GM20000 (cell line): Measurements from ENCODE around the gene CNGA4.

ENCODE experiments used
- DNase-seq: peaks from one replicate; pipeline ENCODE4 v3.0.0; 2012; ENCODE audit warnings: low spot score
- TF ChIP-seq, protein P1 (sequence below): IDR thresholded peaks from 2 replicates; pipeline ENCODE4 v1.5.1; 2012; ENCODE audit warnings: mild to moderate bottlenecking, control low read depth; ENCODE audit errors: extremely low read depth, missing control alignments

Gene CNGA4, protein sequence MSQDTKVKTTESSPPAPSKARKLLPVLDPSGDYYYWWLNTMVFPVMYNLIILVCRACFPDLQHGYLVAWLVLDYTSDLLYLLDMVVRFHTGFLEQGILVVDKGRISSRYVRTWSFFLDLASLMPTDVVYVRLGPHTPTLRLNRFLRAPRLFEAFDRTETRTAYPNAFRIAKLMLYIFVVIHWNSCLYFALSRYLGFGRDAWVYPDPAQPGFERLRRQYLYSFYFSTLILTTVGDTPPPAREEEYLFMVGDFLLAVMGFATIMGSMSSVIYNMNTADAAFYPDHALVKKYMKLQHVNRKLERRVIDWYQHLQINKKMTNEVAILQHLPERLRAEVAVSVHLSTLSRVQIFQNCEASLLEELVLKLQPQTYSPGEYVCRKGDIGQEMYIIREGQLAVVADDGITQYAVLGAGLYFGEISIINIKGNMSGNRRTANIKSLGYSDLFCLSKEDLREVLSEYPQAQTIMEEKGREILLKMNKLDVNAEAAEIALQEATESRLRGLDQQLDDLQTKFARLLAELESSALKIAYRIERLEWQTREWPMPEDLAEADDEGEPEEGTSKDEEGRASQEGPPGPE

DNA sequence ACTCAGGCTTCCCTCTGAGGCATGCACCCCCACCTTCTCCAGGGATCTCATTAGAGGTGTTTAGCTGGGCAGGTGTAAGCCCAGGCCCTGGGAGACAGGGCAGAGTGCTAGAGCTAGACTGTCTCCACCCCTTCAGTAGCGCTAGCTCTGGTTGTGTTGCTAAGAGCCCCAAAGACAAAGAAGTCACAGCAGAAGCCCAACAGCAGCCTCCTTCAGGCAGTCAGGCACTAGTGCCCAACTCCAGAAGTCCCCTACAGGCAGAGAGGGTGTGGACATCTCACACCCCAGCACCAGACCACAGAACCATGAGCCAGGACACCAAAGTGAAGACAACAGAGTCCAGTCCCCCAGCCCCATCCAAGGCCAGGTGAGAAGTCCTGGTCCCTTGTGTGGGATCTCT lies at the start of gene CNGA4:
CNGA4 (plus strand) TSS at position 188 of the 400 bp plus-strand sequence; CDS start at position 306, 118 bp downstream.
- TF ChIP-seq, protein P1, sequence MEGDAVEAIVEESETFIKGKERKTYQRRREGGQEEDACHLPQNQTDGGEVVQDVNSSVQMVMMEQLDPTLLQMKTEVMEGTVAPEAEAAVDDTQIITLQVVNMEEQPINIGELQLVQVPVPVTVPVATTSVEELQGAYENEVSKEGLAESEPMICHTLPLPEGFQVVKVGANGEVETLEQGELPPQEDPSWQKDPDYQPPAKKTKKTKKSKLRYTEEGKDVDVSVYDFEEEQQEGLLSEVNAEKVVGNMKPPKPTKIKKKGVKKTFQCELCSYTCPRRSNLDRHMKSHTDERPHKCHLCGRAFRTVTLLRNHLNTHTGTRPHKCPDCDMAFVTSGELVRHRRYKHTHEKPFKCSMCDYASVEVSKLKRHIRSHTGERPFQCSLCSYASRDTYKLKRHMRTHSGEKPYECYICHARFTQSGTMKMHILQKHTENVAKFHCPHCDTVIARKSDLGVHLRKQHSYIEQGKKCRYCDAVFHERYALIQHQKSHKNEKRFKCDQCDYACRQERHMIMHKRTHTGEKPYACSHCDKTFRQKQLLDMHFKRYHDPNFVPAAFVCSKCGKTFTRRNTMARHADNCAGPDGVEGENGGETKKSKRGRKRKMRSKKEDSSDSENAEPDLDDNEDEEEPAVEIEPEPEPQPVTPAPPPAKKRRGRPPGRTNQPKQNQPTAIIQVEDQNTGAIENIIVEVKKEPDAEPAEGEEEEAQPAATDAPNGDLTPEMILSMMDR: no peak
- DNase-seq: no peak

DNA sequence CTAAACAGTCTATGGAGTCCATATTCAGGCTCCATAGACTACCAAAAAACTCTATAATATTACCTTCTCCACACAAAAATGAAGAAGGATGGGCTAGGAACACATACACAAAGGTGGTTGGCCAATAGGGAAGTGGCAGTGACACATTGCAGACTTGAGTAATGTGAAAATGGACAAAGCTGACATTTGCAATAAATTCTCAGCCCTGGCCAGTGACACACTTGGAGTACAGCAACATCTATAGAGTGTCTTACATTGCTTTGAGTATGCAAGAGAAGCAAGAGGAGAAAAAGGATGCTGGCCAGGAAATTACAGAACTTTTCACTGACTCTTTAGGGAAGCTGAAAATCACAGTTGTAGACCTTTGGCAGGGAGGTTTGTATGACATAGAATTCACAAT lies 47.1 kb upstream of the CNGA4 start:
- DNase-seq: no peak
- TF ChIP-seq, protein P1: no peak

DNA sequence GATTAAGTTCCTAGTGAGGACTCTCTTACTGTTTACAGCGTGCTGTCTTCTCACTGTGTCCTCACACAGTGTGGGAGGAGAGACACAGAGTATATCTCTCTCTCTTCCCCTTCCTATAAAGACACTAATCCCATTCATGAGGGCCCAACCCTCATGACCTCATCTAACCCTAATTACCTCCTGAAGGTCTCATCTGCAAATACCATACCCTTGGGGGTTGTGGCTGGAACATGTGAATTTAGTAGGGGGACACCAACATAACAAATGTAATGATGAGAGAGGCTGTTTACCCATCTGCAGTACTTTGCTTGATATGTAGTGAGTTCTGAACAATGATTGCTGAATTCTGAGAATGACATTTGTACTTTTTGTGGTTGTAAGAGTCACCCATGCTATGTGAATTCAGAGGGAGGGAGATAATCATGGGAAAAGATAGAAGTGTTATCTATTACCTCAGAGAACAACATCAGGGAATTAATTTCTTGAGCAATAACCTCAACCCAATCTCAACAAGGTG lies 44.8 kb upstream of the CNGA4 start:
- DNase-seq: no peak
- TF ChIP-seq, protein P1: no peak

DNA sequence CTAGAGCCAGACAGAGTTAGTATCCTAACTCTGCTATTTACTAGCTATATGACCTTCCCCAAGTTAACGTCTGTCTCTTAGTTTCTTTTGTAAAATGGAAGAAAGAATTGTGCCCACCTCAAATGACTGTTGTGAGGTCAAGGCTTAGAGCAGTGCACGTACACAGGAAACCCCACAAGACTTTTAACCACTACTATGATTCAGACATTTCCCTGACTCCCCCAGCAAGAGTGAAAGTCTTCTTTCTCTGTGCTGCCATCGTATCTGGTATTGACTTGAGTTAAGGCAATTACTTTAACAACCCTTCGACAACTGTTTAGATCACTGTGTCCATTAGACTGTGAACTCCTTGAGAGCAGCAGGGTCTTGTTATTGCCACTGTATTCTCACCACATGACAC lies 42.5 kb upstream of the CNGA4 start:
- TF ChIP-seq, protein P1: no peak
- DNase-seq: no peak

DNA sequence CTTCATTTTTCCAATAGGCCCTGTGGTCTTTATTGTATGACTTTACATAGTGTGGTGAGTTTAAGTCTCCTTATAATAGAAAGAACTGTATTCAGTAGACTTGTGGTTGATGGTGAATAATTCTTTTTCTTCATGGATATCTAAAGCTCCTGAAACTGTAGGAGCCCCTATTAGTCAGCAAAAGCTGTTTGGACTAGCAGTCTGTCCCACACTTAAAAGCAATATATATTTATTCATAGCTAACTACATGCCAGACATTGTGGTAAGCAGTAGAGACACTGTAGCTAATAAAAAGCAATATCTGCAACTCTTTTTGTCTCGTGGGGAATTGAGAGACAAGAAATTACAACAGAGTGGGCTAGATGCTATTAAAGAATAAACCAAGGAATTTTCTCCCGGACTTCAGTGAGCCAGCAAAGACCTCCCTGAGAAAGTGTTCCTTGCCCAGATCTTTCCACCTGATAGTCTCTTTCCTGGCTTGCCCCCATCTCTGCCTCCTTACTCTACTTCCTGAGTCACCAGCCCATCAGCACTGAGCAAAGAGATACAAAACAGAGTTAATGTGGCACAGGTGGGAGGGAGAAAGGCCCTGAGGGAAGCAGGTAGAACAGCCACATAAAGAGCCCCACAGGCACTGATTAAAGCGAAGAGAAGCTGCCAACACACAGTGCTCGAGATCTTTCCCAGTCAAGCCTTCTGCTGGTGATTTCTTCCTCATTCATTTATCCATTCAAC lies 41.3 kb upstream of the CNGA4 start:
- no peak for DNase-seq
- TF ChIP-seq, protein P1: no peak

DNA sequence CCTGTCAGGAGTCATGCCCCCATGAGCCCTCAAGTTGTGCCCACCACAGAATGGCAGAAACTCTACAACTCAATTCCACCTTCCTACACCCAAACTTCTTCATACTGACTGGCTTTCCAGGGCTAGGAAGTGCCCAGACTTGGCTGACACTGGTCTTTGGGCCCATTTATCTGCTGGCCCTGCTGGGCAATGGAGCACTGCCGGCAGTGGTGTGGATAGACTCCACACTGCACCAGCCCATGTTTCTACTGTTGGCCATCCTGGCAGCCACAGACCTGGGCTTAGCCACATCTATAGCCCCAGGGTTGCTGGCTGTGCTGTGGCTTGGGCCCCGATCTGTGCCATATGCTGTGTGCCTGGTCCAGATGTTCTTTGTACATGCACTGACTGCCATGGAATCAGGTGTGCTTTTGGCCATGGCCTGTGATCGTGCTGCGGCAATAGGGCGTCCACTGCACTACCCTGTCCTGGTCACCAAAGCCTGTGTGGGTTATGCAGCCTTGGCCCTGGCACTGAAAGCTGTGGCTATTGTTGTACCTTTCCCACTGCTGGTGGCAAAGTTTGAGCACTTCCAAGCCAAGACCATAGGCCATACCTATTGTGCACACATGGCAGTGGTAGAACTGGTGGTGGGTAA lies 39.6 kb upstream of the CNGA4 start, which contains the start of gene OR52W1:
OR52W1 (plus strand) TSS at position 51 of the 637 bp plus-strand sequence; CDS start at position 51, 0 bp downstream.
- TF ChIP-seq, protein P1: no peak

DNA sequence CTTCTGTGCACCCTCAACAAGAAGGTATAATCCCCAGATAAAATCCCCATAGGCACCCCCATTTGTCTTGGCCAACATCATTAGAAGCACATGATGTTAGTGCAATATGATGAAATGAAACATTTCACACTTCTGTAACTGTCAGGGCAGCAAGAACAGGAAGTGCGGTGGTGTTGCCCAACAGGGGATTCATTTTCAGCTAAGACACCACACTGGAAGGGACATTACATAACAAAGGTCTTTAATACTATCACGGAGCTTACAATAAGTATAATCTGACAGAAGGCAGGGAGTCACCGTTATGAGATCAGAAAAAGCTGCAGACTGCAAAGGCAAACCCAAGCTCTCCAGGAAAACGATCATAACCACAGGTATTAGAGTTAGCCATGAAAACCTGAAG lies 37.9 kb upstream of the CNGA4 start:
- DNase-seq: no peak
- TF ChIP-seq, protein P1: no peak

More for the DNA sequence above, 39.6 kb upstream of the CNGA4 start, which contains the start of gene OR52W1:
- no peak for DNase-seq
